ENCODE measurements around the gene RBP5. TPM values are rescaled to one million over a fixed set of nuclear protein-coding genes. Genes with fewer than 3 reads are reported as not detected.
"Not testable (repeated sequence)": the region's sequence is repeated elsewhere in the genome, so short reads cannot be mapped to it uniquely, and the experiment has no call there.

Gene RBP5
- polyA plus RNA-seq, 1 experiment: 0.25 TPM

DNA sequence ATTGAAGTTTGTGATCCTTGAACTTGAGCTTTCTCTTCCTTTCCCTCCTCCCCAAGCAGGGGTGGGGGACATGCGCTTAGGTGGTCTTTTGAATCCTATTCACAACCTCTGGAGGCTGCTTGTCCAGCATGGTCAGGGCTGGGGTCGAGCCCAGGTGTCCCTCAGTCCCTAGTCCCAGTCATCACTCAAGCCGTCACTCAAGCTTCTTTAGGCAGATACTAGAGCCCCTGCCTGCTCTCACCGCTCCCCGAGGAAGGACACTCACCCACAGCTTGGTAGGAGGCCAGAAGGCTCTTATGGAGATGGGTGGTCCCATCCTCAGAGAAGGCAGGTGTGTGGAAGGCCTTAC lies 19.1 kb downstream of the RBP5 start:
- Histone ChIP-seq H3K27me3 (ENCODE audit: control insufficient read depth, insufficient read depth, low read length) (no peaks in the 10 kb centered on the region), H3K27ac (ENCODE audit: low read depth, low read length) (no peak overlapping the region), H3K9me3 (ENCODE audit: control insufficient read depth, insufficient read depth, low read length) (peaks cover 2% of the 10 kb centered on the region), H3K4me3 (ENCODE audit: low read depth, low read length) (peak overlapping the region; percentile 82)
- DNase-seq (ENCODE audit: low read depth, low spot score): no peak
- CTCF ChIA-PET: interaction anchor here (0.5 to 3.8 kb wide), 24 partner anchors 9 to 828 kb away, joined by 3 to 22 read pairs (median 4); partner anchors contain the start of genes C1R, C1S, LPCAT3 and SPSB2
- TF ChIP-seq, protein P1, sequence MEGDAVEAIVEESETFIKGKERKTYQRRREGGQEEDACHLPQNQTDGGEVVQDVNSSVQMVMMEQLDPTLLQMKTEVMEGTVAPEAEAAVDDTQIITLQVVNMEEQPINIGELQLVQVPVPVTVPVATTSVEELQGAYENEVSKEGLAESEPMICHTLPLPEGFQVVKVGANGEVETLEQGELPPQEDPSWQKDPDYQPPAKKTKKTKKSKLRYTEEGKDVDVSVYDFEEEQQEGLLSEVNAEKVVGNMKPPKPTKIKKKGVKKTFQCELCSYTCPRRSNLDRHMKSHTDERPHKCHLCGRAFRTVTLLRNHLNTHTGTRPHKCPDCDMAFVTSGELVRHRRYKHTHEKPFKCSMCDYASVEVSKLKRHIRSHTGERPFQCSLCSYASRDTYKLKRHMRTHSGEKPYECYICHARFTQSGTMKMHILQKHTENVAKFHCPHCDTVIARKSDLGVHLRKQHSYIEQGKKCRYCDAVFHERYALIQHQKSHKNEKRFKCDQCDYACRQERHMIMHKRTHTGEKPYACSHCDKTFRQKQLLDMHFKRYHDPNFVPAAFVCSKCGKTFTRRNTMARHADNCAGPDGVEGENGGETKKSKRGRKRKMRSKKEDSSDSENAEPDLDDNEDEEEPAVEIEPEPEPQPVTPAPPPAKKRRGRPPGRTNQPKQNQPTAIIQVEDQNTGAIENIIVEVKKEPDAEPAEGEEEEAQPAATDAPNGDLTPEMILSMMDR (IDR thresholded peaks at IDR 0.05; ENCODE audit: low read depth, low read length): no peak
- POLR2A ChIA-PET: interaction anchor here (0.8 kb wide), 1 partner anchor 49 kb away, joined by 4 read pairs; the partner anchor contains the start of gene C1S

DNA sequence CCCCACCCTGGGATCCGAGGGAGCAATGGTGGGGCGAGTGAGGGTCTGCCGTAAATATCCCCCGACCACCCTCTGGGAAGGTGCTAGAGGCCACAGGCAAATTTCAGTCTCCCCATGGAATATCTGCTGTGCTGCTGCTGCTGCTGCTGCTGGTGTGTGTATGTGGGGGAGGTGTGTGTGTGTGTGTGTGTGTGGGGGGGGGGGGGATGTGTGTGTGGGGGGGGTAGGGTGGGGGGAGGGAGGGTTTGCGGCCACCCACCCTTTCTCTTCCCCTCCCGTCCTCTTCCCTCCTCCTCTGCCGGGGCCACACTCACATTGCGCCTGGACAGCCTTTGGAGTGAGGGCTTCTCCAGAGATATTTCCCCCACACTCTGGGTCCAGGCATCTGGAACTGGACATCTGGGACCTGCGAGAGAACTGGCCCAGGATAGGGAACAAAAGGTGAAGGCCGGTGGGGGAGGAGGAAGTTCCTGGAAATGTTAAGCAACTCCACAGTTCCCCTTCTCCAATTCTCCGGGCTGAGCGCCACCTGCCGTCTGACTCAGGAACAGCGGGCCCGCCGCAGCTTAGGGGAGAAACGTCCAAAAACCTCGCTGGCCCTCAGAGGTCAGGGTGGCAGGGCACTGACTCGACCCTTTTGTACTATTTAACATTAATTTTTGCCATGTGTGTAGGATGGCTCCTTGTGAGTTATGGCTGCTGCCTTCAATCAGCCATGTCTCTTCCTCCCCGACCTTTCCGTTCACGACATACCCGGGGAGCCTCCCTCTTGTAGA lies 19.7 kb downstream of the RBP5 start, which contains the start of gene C1RL:
Gene C1RL, minus strand, starts transcription at position 419 of the 776 bp plus-strand sequence. Its CDS starts 34 bp downstream, at position 385.
- Histone ChIP-seq H3K27ac (ENCODE audit: low read depth, low read length) (peak within 1 kb of the TSS; percentile 96), H3K9me3 (ENCODE audit: control insufficient read depth, insufficient read depth, low read length) (peaks cover 2% of the 10 kb centered on the region), H3K4me3 (ENCODE audit: low read depth, low read length) (peak within 1 kb of the TSS; percentile 82), H3K27me3 (ENCODE audit: control insufficient read depth, insufficient read depth, low read length) (no peaks in the 10 kb centered on the region)
- TF ChIP-seq, protein P1 (IDR thresholded peaks at IDR 0.05; ENCODE audit: low read depth, low read length): peak; percentile 97
- ChIA-PET CTCF (interaction anchor here (0.5 to 3.8 kb wide), 28 partner anchors 10 to 828 kb away, joined by 3 to 22 read pairs (median 4); partner anchors contain the start of genes C1R, C1S, LPCAT3 and SPSB2), POLR2A (interaction anchor here (0.6 to 2.2 kb wide), 9 partner anchors 15 to 218 kb away, joined by 3 to 15 read pairs (median 4); partner anchors contain the start of genes C12orf57, C1S, LPCAT3 and RNU7-1)
- no peak for DNase-seq (ENCODE audit: low read depth, low spot score)

DNA sequence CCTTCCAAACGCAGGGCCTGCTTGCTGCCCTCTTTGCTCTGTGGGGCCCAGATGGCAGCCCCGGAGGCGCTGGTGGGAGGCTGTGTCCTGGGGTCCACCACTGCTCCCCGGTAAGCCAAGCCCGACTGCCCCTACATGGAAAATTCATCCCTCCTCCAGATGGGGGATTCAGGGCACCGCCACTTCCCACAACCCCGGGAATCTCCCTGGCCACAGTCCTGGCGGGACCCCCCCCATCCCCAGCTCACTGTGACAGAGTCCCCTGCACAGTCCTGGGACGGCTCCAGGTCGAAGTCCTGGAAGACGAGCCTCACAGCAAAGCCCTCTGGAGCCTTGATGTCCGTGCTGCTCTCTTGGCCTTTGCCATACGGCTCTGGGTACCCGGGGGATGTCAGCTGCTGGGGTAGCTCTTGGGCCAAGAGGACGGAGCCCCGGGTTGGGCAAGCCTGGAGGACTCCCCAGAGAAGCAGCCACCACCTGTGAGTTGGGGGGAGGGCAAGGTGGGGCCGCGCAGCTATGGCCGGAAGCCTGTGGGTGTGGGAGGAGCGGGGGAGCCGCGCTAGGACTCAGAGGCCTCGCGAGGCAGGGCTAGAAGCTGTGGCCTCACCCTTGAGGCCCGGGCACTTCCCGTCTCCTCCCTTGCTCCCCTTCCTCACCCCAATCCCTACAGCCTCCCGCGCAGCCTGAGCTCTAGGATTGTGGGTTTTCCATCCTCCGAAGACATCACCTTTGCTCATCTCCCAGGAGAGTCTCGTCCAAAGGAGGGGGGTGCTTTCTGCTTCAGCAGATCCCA lies 20.5 kb downstream of the RBP5 start:
- POLR2A ChIA-PET: interaction anchor here (0.6 to 2.2 kb wide), 8 partner anchors 14 to 217 kb away, joined by 3 to 15 read pairs (median 6); partner anchors contain the start of genes C12orf57, C1S, LPCAT3 and RNU7-1

DNA sequence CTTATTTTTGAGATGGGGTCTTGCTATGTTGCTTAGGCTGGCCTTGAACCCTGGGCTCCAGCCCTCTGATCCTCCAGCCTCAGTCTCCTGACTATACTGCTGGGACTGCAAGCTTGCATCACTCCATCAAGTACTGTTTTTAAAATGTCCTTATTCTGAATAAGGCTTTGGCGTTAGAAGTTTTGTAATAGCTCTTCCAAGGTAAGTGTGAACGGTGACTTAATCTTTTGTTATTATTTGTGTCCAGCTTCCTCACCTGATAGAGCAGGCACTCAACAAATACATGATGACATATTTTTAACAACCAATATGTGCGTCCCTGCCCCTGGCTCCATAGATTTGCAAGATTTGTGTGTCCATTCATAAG lies 21.1 kb downstream of the RBP5 start:
- TF ChIP-seq, protein P1 (IDR thresholded peaks at IDR 0.05; ENCODE audit: low read depth, low read length): no peak
- Histone ChIP-seq H3K4me3 (ENCODE audit: low read depth, low read length) (peak overlapping the region; percentile 82), H3K9me3 (ENCODE audit: control insufficient read depth, insufficient read depth, low read length) (peaks cover 2% of the 10 kb centered on the region), H3K27me3 (ENCODE audit: control insufficient read depth, insufficient read depth, low read length) (no peaks in the 10 kb centered on the region), H3K27ac (ENCODE audit: low read depth, low read length) (peak overlapping the region; percentile 96)
- POLR2A ChIA-PET: interaction anchor here (0.6 to 2.2 kb wide), 4 partner anchors 13 to 164 kb away, joined by 3 to 15 read pairs (median 8); partner anchors contain the start of genes C12orf57, C1S and RNU7-1
- CTCF ChIA-PET: interaction anchor here (0.8 to 3.8 kb wide), 9 partner anchors 8 to 181 kb away, joined by 3 to 21 read pairs (median 5); partner anchors contain the start of genes C1R and C1S
- DNase-seq (ENCODE audit: low read depth, low spot score): no peak

More for the DNA sequence above, 20.5 kb downstream of the RBP5 start:
- peak overlapping the region; percentile 82 for H3K4me3 ChIP-seq (ENCODE audit: low read depth, low read length)
- TF ChIP-seq, protein P1 (IDR thresholded peaks at IDR 0.05; ENCODE audit: low read depth, low read length): no peak
- no peak for DNase-seq (ENCODE audit: low read depth, low spot score)
- H3K27me3 ChIP-seq (ENCODE audit: control insufficient read depth, insufficient read depth, low read length): no peaks in the 10 kb centered on the region
- CTCF ChIA-PET: interaction anchor here (0.8 to 3.8 kb wide), 11 partner anchors 9 to 235 kb away, joined by 3 to 22 read pairs (median 5); partner anchors contain the start of genes C1R, C1S and SPSB2
- H3K9me3 ChIP-seq (ENCODE audit: control insufficient read depth, insufficient read depth, low read length): peaks cover 2% of the 10 kb centered on the region
- peak overlapping the region; percentile 96 for H3K27ac ChIP-seq (ENCODE audit: low read depth, low read length)

DNA sequence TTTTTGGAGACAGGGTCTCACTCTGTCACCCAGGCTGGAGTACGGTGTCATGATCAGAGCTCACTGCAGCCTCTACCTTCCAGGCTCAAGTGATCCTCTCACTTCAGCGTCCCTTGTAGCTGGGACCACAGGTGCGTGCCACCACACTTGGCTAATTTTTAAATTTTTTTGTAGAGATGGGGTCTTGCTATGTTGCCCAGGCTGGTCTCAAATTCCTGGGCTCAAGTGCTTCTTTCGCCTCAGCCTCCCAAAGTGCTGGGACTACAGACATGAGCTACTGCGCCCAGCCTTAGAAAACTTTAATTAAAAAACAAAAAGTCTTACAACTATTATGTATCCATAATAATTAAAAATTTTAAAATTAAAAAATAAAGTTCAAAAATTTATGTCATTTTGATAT lies 21.5 kb downstream of the RBP5 start:
- not testable (repeated sequence) for H3K27me3 ChIP-seq (ENCODE audit: control insufficient read depth, insufficient read depth, low read length); DNase-seq (ENCODE audit: low read depth, low spot score); H3K9me3 ChIP-seq (ENCODE audit: control insufficient read depth, insufficient read depth, low read length); H3K27ac ChIP-seq (ENCODE audit: low read depth, low read length)
- ChIA-PET POLR2A (interaction anchor here (0.6 to 2.2 kb wide), 3 partner anchors 47 to 163 kb away, joined by 3 to 15 read pairs (median 5); partner anchors contain the start of genes C12orf57, C1S and RNU7-1), CTCF (interaction anchor here (0.8 to 3.8 kb wide), 7 partner anchors 8 to 144 kb away, joined by 3 to 21 read pairs (median 5); partner anchors contain the start of genes C1R and C1S)
- H3K4me3 ChIP-seq (ENCODE audit: low read depth, low read length): peak overlapping the region; percentile 5; the same call in 1 of the 2 replicates

Data from AG04450 (cell line).